ENCODE measurements around the gene ARHGDIB.
A peak's percentile ranks its signal among the peaks of the same experiment; 100 is the strongest.

ARHGDIB gene

DNA sequence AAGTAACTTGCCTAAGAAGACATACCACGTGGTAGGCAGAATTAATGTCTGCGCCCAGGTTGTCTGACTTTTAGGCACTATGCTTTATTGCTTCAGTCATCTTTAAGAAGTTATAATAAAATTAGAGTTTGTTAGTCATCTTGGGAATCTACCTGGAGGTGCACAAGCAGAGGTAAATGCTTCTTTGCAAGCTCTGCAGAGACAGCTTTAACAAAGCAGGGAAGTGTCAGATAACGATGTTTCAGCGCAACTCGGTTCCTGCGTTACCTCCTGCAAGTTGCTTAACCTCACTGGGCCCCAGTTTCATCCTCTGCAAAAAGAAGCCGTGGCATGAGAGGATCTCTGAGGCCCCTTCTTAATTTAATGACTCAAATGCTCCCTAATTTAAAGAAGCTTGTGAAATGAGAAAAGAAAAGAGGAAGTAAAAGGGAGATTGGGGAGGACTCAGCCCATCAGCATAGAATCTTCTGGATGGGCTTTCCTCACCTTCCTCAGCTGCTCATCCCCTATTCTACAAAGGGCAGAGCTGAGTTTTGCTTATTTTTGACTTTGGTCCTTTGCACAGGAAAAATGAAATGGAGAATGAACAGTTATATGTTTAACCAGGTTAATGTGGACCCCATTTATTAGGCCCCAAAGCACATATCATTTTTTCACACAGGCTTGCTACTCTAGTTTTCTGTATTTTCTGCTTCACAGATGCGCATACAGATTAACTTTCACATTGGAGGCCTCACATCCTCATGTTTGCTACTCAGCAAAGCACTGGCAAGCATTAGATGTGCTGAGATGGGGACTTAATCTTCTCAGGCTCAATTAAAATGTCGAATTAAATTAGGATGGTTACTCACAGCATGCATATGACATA, 5.1 kb downstream of the ARHGDIB start:
- peak overlapping the region; percentile 5 for H3K4me3 ChIP-seq (ENCODE audit: low read length)
- TF ChIP-seq ZNF274 (IDR thresholded peaks at IDR 0.05; ENCODE audit: low read depth, low read length): no peak

DNA sequence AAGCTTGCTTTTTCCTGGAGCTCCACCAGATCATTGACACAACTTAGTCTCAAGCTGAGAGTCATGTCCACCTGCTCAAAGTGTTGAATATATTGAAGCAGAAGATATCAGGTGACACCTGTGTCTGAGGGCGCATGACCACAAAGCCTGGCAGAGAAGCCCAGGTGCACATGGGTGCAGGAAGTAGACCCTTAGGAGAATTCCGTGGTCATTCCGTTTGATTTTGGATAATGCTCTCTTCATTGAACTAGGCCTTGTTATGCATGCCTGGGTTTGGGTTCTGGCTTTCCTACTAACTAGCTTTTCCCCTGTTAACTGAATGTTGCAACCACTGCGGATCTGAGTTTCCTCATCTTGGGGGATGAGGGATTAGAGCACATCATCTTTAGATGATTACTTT, 7.1 kb downstream of the ARHGDIB start:
- no peak for TF ChIP-seq ZNF274 (IDR thresholded peaks at IDR 0.05; ENCODE audit: low read depth, low read length)
- peak overlapping the region; percentile 28; the same call in 1 of the 2 replicates for H3K4me3 ChIP-seq (ENCODE audit: low read length)

DNA sequence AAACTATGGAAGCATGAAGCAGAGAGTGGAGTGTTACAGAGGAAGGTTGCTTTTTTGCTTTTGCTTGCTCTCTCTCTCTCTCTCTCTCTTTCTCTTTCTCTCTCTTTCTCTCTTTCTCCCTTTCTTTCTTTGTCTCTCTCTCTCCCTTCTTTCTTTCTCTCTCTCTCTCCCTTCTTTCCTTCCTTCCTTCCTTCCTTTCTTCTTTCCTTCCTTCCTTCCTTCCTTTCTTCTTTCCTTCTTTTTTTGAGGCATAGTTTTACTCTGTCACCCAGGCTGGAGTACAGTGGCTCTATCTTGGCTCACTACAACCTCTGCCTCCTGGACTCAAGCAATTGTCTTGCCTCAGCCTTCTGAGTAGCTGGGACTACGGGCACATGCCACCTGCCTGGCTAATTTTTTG, 7.6 kb downstream of the ARHGDIB start:
- no peak for TF ChIP-seq ZNF274 (IDR thresholded peaks at IDR 0.05; ENCODE audit: low read depth, low read length)
- H3K4me3 ChIP-seq (ENCODE audit: low read length): peak overlapping the region; percentile 28; the same call in 1 of the 2 replicates

DNA sequence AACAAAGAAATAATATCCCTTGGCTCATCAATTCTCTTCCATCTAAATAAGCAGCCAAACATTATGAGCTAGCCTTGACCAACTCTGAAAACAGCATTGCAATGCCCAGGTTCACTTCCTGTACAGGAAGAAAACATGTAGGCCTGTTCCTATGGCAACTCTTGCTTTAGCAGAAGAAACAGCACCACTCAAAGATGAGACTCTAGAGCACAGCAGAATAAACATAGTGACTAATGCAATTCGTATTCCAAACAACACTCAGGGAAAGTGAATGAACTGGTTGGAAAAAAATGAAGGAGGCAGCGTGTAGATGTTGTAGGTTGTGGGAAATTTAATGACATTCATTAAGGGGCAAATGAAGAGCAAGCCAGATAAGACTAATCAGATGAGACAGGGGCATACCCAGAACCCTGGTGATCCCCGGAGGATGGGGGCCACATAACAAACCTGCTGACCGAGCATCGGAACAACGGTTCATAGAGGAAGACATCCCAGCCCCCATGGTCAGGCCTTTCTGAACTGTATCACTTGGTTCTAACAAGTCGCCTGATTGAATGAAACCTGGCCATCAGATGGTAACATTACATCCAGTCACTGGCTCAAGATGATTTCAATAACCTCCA, 9.0 kb downstream of the ARHGDIB start:
- no peak for TF ChIP-seq ZNF274 (IDR thresholded peaks at IDR 0.05; ENCODE audit: low read depth, low read length)
- H3K4me3 ChIP-seq (ENCODE audit: low read length): peak overlapping the region; percentile 56; the same call in 1 of the 2 replicates

DNA sequence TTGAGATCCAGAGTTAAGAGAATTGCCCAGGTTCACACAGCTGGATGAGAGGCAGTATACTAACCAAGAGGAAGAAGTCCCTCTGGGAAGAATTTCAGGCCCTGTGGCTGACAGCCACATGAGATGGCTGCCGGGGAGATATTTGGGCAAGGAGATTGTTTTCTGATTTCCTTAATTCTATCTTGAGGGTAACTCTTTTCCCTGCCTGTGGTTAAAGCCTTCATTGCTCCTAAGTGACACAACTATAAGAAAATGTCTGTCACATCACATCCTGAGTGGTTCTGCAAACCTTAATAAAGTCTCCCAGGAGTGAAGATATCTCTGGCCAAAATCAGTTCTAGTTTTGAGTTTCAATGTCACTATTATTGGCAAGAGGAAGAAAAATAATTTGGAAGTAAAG, 9.6 kb downstream of the ARHGDIB start:
- no peak for TF ChIP-seq ZNF274 (IDR thresholded peaks at IDR 0.05; ENCODE audit: low read depth, low read length)
- peak overlapping the region; percentile 17; the same call in 1 of the 2 replicates for H3K4me3 ChIP-seq (ENCODE audit: low read length)

DNA sequence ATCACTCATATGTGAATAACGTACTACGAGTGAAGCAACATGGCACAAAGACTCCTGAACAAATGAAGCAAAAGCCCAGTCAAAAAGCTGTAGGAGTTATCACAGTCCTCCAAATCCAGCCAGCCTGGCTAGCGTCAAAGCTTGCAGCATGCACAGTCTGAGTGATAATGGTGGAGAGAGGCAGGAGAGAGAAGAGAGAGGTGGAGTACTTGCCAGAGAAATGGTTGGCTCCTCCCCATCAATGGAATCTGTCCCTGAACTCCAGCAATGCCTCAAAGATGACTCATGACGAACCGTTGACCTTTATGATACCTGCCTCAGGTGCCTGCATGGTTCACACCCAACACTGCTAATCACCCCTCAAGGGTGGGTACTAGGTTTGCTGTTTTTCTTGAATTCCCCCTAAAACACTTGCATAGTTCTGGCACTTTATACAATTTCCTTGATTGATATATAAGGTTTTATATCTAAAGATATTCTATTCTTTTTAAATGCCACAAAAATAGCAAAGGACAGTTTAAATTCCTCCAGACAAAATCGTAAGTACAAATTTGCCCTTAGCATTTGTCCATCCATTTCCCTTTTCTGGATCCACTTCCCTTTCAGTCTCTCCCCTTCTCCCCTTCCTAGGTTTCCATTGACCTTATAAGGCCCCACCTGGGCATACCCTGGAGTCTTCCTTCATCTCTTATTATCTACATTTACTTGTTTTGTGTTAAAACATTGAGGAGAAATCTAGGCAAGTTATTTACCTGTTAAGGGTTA, 10.2 kb downstream of the ARHGDIB start:
- H3K4me3 ChIP-seq (ENCODE audit: low read length): no peak overlapping the region
- no peak for TF ChIP-seq ZNF274 (IDR thresholded peaks at IDR 0.05; ENCODE audit: low read depth, low read length)

DNA sequence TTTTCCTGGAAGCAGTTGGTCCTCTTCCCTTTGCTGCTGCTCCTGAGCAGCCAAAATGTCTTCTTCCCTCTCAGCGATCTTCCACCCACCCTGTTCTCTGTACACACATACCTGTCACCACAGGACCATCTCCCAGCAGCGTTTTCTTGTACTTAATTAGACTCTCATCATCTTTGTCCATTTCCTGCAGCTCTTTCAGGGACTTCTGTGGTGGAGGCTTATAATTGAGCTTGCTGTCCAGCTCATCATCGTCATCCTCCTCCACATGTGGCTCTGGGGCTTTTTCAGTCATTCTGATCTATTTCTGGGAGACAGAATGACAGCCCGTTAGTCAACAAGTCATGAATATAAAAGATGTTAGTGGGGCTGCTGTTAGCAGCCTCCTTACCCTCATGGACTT, 11.0 kb downstream of the ARHGDIB start:
- no peak for TF ChIP-seq ZNF274 (IDR thresholded peaks at IDR 0.05; ENCODE audit: low read depth, low read length)
- H3K4me3 ChIP-seq (ENCODE audit: low read length): no peak overlapping the region

DNA sequence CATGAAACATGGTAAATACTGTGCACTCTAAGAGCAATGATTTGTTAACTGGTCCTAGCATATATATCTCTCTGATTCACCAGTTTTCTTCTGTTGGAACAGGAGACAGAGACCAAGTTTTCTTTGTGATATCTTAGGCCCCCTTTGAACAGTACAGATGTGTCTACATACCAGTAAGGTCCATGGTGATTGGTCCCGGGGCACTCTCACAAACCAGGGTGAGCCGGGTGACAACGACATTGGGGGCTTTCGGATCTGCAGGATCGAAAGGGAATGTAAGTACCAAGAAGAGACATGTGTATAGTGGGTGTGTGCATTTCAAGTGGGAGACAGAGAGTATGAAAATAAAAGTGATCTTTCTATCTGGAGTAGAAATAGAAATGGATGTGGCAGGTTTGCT, 11.8 kb downstream of the ARHGDIB start:
- TF ChIP-seq ZNF274 (IDR thresholded peaks at IDR 0.05; ENCODE audit: low read depth, low read length): no peak
- H3K4me3 ChIP-seq (ENCODE audit: low read length): no peak overlapping the region

DNA sequence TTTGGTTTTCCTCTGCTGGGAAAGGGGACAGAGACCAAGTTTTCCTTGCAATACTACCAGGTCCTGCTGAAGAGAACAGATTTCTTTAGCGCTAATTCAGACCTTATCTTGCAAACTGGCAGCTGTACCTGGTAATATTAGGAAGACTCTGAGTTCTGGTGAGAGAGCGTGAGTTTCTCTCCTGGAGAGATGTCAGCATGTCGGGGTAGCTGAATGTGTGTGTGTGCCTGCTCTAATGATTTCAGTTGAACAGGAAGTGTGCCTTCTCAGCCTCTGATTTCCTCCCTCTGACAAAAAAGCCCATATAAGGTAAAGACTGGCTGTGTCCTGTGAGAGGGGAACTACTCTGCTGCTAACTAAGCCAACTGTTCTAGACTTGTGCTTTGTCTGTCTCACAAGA, 12.7 kb downstream of the ARHGDIB start:
- TF ChIP-seq ZNF274 (IDR thresholded peaks at IDR 0.05; ENCODE audit: low read depth, low read length): no peak
- peak overlapping the region; percentile 81 for H3K4me3 ChIP-seq (ENCODE audit: low read length)

DNA sequence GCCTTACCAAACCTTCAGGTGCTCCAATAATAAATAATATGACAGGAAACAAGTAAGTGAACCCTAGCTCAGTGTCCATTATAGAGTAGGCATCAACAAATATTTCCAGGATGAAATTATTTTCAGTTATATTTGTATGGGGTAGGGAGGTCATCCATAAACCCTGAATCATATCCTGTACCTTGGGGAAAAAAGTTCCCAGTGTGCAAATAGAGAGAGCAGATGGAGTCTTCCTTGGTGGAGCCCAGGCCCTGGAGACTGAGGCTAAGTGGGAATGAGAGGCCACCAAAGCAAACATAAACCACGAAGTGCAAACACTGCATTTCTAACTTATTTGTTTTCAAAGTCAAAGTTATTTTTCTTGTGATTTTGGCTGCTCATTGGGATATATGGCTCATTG, 14.5 kb downstream of the ARHGDIB start:
- no peak overlapping the region for H3K4me3 ChIP-seq (ENCODE audit: low read length)
- no peak for TF ChIP-seq ZNF274 (IDR thresholded peaks at IDR 0.05; ENCODE audit: low read depth, low read length)

DNA sequence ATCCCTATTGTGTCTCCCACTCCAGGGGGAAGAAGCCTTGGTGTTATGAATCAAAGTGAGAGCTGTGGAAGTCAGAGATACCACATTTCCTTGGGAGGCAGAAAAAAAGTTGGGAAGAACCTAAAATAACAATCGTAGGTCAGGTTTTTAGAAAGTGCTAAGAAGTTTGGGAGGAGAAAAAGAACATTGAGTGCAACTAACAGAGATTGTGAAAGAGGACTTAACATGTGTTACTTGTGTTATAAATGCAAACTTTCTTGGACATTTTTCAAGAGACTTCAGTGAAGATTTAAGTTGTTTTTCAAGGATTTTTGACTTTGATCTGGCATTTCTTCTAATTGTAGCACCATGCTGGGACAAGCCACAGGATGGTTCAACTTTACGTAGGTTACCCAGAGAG, 15.2 kb downstream of the ARHGDIB start:
- TF ChIP-seq ZNF274 (IDR thresholded peaks at IDR 0.05; ENCODE audit: low read depth, low read length): no peak

DNA sequence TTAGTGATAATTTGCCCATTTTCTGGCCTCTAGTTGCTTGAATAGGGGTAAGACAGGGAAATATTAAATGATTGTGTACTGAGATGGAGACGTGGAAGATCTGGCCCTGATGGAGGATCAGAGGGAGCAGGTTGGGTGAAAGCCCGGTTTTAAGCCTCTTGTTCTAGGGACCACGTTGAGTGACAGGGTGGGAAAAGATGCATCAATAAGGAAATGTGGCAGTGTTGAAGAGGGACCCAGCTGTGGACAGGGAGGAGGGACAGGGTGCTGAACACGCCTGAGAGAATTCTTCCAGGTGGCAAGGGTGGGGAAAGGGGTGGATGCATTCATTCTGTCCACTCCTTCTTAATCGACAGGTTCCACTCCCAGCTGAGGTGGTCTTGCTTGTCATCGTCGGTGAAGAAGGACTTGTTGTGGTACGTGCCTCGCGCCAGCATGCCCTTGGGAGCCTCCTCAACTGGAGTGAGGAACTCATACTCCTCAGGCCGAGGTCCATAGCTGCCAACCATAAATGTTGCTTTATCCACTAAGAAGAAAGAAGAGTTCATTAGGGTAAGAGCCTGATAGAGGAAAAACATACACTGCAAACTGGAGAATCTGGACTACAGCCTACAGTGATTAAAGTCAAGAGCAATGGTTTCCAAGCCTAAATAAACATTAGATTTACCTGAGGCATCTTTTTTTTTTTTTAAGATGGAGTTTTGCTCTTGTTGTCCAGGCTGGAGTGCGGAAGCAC, 19.0 kb downstream of the ARHGDIB start:
- no peak overlapping the region for H3K4me3 ChIP-seq (ENCODE audit: low read length)
- no peak for TF ChIP-seq ZNF274 (IDR thresholded peaks at IDR 0.05; ENCODE audit: low read depth, low read length)

More for the DNA sequence above, 15.2 kb downstream of the ARHGDIB start:
- H3K4me3 ChIP-seq (ENCODE audit: low read length): no peak overlapping the region

DNA sequence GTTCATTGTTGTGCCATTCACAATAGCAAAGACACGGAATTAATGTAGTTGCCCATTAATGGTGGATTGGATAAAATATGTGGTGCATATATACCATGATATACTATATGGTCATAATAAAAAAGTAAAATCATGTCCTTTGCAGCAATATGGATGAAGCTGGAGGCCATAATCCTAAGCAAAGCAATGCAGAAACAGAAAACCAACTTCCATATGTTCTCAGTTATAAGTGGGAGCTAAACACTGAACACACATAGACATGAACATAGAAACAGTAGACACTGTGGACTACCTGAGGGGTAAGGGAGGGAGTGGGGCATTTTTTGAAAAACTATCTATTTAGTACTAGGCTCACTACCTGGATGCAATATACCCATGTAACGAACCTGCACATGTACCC, 20.0 kb downstream of the ARHGDIB start:
- no peak for TF ChIP-seq ZNF274 (IDR thresholded peaks at IDR 0.05; ENCODE audit: low read depth, low read length)
- no peak overlapping the region for H3K4me3 ChIP-seq (ENCODE audit: low read length)

DNA sequence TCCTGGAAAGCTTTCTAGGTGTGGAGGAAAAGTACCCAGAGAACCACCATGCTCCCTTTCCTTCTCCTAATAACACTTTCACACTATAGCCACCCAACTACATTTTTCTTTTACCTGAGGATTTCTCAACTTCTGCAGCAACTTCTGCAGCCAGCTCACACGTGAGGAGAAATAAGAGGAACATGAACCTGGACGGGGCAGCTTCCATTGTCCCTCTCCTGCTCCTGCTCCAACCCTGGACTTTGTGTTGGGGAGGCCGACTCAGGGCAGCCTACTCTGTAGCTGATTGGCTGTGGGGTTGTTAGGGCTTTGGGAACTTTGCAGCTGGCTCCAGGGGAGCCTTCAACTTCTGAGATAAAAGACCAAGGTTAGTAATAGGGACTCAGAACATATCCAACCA, 23.1 kb downstream of the ARHGDIB start, which contains the start of gene ERP27:
TSS of gene ERP27 (minus strand) at position 237 of the 400 bp plus-strand sequence. CDS start at position 208, 29 bp downstream.
- no peak for TF ChIP-seq ZNF274 (IDR thresholded peaks at IDR 0.05; ENCODE audit: low read depth, low read length)

More for the DNA sequence above, 23.1 kb downstream of the ARHGDIB start, which contains the start of gene ERP27:
- H3K4me3 ChIP-seq (ENCODE audit: low read length): no peak within 1 kb of the TSS

All from GM08714 (cell line).